NCI-H446 (cell line): ENCODE results near the gene GAST.

Source experiments
- DNase-seq, 2 experiments: peaks; one replicate each; lab custom pipeline; 2025; lab: John Stamatoyannopoulos, UW

Gene GAST

DNA sequence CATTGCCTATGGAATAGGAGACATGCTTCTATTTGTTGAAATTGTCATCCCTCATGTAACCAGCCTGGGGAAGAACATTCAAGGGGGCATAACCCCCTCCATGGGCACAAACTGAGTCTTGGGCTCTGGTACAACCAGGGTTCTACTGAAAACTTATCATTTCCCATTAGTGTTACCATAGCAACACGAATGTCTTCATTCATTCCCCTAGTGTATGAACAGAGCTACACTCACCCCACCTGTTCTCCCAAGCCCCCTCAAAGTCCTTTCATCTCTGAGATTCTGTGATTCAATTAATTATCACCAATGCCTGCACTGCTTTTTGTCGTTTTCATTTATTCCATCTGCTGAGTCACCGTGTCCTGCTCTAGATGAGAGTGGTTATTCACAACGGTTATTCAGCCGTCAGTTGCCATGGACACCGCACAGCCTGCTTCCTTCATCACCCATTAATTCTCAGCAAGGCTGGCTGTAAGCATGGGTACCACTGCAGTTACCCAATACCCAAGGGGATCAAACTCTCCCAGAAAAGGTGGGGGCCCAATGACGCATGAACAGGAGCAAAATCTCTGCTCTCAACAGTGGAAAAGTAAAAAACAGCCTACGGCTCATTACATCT lies 1.6 kb upstream of the GAST start:
- no peak for DNase-seq

DNA sequence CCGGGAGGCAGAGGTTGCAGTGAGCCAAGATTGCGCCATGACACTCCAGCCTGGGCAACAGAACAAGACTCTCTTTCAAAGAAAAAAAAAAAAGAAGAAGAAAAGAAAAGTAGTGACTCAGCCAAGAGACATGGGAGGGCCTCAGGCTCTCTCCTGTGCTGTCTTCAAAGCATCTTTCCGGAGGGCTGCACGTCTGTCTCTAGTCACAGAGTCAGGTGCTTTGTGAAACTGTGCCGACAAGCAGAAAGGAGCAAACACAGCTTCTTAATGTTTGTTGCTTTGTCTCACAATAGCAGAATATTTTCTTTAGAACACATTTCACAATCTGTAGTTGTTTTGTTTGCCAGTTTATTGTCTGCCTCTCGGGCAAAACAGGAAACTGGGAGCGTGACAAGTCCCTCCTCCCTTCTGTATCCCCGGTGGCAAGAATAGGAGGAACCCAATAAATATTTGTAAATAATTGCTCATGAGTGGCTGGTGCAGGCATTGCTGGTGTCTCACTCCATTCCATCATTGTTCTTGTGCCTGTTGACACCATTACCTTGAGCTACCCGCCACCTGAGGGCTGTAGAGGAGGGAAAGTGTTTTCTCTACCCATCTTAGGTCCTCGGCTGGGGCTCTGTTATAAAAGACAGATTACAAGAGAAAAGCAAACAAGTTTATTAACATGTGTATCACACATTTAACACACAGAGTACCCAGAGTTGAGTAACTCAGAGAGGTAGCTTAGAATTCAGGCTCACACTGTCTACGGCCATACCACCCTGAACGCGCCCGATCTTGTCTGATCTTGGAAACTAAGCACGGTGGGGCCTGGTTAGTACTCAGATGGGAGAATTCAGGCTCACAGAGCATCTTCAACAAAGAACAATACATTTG lies 5.5 kb downstream of the GAST start:
- no peak for DNase-seq

- no peak for DNase-seq
Measured at GRCh38 chr17:41718287-41718645, 6.1 kb downstream of the GAST start.

DNA sequence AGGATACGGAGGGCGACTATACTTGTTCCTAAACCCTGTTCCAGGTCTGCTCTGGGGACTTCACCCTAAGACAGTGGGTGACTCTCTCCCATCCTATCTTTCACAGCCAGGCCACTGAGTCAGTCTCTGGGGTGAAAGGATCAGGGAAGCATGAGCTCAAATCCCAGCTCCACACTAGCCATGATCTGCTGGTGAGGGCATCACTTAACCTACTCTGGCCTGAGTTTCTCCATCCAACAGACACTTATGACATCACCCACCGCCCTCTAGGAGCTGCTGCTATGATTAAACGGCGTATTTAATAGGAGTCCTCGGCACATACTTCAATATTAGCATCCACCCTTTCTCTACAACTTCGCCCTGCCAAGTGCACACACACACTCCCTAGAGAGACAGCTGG lies 10.1 kb downstream of the GAST start:
- no peak for DNase-seq

DNA sequence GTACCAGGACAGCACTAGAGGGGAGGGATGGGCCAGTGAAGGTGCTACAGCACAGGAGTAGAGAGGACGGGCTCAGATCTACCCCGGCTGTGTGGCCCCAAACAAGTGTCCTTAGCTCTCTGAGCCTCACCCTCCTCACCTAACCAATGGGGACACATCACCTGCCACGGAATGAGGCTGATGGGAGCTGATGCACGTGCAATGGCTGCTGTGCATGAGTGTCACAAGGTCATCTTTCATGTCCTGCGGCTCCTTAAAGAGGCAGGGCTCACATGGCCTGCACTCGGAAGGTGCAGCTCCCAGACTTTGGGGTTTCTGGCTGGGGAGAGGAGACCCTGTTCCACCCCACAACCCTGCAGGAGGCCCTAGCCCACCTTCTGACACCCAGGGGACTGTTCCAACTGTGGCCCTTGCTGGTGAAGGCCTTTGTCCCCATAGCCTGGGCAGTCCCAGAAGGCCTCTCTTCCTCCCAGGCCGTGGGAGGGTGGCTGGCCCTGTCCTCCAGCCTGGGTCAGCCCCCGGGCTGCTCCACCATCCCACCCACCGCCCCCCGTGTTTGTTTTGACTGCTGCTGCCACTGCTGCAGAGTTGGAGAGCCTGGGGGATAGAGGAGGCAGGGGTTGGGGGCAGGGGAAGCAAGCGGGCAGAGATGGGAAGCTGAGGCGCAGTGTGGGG lies 11.8 kb downstream of the GAST start:
- no peak for DNase-seq

GRCh38 chr17:41724476-41725050 lies 12.4 kb downstream of the GAST start:
- no peak for DNase-seq

DNA sequence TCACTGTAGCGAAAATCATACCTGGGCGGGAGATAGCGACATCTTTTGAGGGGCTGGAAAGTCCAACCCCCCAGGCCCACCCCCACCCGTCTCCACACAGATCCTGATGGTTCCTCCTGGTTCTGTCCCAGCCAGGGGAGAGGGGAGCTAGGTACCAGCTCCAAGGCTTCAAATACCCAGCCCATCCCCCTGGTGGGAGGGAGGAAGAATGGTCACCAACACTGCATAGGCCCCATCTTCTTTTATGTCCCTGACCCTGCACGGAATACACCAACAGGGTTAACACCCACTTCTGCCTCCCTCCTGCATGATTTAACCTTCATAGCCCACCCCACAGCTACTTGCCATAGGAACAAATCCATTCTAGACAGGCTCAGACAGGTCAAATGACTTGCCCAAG lies 13.0 kb downstream of the GAST start:
- DNase-seq: no peak

DNA sequence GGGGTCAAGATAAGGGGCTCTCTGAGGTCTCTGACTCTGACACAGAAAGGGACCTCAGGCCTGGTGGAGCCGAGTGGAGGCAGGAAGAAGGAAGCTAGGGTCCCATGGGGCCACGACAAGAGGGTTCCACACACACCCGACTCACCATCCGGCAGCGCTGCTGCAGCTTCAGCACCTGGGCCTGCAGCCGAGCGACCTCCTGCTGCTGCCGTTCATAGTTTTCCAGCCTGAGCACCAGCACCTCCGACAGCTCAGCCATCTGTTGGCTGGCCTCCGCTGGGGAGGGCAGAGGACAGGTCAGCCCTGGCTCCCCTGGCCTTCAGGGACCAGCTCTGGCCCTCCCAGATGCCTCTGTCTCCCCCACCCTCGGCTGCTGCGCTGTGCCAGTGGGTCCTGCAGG lies 15.9 kb downstream of the GAST start:
- DNase-seq: no peak

GRCh38 chr17:41730479-41730878 lies 18.3 kb downstream of the GAST start:
- DNase-seq: no peak

GRCh38 chr17:41731836-41732235 lies 19.7 kb downstream of the GAST start:
- DNase-seq: no peak

GRCh38 chr17:41733348-41734138 lies 21.4 kb downstream of the GAST start:
- no peak for DNase-seq

DNA sequence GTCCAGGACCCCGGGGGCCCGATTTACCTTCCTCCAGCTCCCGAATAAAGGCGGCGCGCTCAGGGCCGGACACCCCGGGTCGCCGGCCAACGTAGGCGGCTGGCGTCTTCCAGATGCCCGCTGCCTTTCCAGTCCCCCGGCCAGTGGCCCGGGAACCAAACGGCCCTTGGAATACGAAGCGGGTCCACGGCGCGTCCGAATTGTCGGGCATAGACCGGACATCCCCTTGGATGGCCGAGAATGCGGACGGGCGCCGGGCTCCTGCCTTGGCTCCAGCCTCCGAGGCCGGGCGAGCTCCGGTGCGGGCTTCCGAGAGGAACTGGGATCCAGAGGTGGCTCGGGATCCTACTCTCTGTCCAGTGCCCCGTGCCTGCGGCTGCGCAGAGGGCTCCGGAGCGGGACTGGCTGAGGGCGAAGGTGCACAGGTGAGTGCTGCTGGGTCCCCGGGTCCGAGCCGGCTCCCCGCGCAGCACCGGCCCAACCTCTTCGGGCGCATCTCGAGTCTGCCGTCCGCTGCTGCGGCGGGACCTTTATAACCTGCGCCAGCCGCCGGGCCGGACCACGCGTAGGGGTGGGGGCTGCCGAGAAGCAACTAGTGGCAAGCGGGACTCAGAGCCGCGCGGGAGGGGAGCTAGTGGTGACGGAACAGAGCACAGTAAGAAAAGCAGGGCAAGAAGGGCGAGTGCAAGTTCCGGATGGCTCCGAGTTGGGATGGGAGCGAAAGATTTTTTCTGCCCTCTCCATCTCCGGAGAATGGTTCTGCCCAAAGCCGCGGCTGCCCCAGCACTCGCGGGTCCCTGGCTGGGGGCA lies 22.2 kb downstream of the GAST start, which contains the start of gene HAP1:
HAP1 (minus strand) TSS at position 505 of the 810 bp plus-strand sequence; CDS start at position 496, 9 bp downstream.
- DNase-seq: no peak

GRCh38 chr17:41734949-41735313 lies 22.8 kb downstream of the GAST start:
- DNase-seq: no peak

DNA sequence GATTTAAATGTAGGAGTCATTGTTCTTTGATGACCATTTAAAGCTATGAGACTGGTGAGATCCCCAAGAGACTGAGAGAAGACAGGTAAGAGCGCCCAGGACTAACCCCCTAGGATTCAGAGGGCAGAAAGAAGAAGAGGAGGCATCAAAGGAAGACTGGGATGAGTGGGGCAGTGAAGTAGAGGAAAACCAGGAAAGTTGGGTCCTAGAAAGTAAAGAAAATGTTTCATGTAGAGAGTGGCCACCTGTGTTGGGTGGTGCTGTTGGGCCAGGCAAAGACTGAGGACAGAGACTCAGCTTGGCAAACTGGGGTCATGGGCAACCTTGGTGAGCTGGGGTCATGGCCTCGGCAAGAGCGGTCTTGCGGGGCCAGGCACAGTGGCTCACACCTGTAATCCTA lies 23.6 kb downstream of the GAST start:
- DNase-seq: no peak

GRCh38 chr17:41736983-41737679 lies 25.0 kb downstream of the GAST start:
- DNase-seq: no peak

DNA sequence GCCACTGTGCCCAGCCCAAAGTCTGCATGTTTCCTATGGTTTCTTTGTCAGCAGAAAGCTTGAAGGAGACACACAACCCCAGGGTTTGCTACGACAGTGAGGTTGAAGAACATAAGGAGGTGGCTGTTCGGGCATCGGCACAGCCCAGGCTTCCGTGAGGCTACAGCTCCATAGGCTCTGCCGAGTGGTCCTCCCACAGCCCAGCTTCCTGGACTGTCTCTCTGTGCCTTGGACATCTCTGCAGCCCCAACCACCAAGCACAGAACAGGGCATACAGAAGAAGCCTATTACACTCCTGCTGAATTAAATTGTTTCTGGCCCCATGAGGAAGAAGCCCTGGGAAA lies 25.5 kb downstream of the GAST start:
- DNase-seq: no peak

- peak; percentile 45 to 85 for DNase-seq
Measured at GRCh38 chr17:41738077-41738800, 26.1 kb downstream of the GAST start.

DNA sequence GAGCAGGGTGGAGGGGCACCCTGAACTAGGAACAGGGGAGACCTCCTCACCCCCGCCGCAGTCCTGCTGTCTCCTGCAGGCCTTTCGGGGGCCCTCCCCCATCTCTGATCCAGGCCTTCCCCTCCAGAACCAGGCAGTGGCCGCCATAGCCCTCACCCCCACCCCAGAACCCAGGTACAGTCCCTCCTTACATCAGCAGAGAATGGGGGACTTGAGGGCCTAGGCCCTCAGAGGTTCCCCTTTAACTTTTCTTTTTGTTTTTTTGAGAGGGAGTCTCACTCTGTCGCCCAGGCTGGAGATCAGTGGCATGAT lies 26.6 kb downstream of the GAST start:
- no peak for DNase-seq

- no peak for DNase-seq
Measured at GRCh38 chr17:41739661-41740352, 27.7 kb downstream of the GAST start.
